Measurements from ENCODE around the gene CARNS1. TPM values are rescaled to one million over a fixed set of nuclear protein-coding genes. Genes with fewer than 3 reads are reported as not detected.
A peak's percentile ranks its signal among the peaks of the same experiment; 100 is the strongest.

CARNS1 gene
- total and polyA plus RNA-seq, 2 of the 13 experiments (the other 11 are each of a cell fraction or from before 2014, with no cell fraction given) = not detected

DNA sequence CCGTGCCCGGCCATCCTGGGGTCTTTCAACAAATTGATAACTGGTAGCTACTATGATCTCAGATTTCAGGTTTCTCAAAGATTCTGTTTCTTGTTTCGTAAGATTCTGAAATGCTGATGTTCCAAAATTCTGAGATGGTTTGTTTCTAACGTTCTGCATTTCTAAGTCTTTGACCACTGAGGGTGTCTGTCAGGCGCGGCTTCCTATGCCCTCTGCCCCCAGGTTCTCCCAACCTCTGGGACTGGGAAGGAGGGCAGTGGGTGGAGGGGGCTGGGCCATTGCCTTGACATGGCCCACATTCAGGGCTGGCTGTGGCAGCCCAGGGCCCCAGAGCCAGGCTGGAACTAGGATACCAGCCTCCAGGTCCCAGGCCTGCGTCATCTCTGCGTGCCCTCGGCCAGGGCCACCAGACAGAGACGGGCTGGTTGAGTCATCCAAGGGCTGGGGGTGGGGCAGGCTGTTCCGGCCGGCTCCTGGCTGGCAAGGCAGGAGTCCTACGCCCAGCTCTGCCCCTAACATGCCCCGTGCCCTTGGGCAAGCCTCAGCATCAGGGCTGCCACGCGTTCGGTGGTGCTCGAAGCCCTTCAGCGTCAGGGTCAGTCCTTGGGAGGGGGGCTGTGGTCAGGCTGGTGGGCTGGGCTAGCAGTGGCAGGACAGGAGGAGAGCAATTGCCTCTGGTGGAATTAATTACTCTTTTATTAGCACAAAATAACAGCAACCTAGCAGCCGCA is 48.4 kb downstream of the CARNS1 start (continued):
- no peak for TF ChIP-seq ZNF121 (CRISPR knock-in tag; IDR thresholded peaks at IDR 0.05)
- no peak for TF ChIP-seq GTF3A (CRISPR knock-in tag; conservative IDR thresholded peaks at IDR 0.05)
- no peak for TF ChIP-seq BHLHE40 (IDR thresholded peaks at IDR 0.05; ENCODE audit: low read length)
- TF ChIP-seq, protein P1, sequence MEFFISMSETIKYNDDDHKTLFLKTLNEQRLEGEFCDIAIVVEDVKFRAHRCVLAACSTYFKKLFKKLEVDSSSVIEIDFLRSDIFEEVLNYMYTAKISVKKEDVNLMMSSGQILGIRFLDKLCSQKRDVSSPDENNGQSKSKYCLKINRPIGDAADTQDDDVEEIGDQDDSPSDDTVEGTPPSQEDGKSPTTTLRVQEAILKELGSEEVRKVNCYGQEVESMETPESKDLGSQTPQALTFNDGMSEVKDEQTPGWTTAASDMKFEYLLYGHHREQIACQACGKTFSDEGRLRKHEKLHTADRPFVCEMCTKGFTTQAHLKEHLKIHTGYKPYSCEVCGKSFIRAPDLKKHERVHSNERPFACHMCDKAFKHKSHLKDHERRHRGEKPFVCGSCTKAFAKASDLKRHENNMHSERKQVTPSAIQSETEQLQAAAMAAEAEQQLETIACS (CRISPR knock-in tag; IDR thresholded peaks at IDR 0.05) = no peak
- TF ChIP-seq YY1 (IDR thresholded peaks at IDR 0.05; ENCODE audit: insufficient read depth, insufficient replicate concordance, low read depth, low read length) = no peak
- no peak for TF ChIP-seq GZF1 (CRISPR knock-in tag; IDR thresholded peaks at IDR 0.05)
- TF ChIP-seq ZBTB38 (CRISPR knock-in tag; IDR thresholded peaks at IDR 0.05) = peak; percentile 93
- TF ChIP-seq, protein P2, sequence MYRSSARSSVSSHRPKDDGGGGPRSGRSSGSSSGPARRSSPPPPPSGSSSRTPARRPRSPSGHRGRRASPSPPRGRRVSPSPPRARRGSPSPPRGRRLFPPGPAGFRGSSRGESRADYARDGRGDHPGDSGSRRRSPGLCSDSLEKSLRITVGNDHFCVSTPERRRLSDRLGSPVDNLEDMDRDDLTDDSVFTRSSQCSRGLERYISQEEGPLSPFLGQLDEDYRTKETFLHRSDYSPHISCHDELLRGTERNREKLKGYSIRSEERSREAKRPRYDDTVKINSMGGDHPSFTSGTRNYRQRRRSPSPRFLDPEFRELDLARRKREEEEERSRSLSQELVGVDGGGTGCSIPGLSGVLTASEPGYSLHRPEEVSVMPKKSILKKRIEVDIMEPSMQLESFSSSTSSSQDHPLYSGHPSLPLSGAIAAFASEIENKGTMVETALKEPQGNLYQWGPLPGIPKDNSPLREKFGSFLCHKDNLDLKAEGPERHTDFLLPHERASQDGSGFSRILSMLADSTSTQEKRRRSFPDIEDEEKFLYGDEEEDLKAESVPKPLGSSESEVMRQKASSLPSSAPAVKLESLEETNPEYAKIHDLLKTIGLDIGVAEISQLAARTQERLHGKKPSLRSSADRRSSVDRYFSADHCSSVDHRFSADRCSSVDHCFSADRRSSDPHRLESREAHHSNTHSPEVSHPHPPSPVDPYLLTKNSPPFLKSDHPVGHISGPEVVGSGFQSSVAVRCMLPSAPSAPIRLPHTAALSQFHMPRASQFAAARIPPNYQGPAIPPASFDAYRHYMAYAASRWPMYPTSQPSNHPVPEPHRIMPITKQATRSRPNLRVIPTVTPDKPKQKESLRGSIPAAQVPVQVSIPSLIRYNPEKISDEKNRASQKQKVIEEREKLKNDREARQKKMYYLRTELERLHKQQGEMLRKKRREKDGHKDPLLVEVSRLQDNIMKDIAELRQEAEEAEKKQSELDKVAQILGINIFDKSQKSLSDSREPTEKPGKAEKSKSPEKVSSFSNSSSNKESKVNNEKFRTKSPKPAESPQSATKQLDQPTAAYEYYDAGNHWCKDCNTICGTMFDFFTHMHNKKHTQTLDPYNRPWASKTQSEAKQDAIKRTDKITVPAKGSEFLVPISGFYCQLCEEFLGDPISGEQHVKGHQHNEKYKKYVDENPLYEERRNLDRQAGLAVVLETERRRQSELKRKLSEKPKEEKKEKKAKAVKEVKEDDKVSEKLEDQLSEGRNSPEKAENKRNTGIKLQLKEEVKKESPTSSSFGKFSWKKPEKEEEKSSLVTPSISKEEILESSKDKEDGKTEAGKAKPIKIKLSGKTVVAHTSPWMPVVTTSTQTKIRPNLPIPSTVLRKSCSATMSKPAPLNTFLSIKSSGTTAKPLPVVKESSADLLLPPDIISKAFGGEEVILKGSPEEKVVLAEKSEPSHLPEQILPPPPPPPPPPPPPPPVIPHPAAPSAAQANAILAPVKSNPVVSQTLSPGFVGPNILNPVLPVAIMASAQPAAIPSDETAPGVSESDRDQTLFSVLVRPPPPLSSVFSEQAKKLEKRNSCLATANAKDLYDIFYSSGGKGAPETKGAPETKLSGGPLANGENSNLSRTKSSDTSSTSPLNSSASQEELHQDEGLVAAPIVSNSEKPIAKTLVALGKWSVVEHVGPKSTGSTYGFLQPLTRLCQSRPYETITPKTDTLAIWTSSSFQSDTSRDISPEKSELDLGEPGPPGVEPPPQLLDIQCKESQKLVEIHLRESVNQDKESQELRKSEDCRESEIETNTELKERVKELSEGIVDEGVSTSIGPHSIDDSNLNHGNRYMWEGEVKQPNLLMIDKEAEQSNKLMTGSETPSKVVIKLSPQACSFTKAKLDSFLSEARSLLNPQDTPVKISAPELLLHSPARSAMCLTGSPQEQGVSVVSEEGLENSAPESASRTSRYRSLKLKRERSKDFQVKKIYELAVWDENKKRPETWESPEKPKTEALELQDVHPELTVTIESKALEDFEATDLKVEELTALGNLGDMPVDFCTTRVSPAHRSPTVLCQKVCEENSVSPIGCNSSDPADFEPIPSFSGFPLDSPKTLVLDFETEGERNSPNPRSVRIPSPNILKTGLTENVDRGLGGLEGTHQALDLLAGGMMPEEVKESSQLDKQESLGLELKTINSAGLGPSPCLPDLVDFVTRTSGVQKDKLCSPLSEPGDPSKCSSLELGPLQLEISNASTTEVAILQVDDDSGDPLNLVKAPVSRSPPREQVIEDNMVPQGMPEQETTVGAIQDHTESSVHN (CRISPR knock-in tag; IDR thresholded peaks at IDR 0.05) = no peak
- peak; percentile 76; the same call in 1 of the 2 replicates for TF ChIP-seq ATF7-NPFF (CRISPR knock-in tag; IDR thresholded peaks at IDR 0.05; ENCODE audit: low read depth)
- no peak for TF ChIP-seq SP2 (CRISPR knock-in tag; IDR thresholded peaks at IDR 0.05)
- peak; percentile 13; the same call in 1 of the 2 replicates for TF ChIP-seq IRF2 (CRISPR knock-in tag; IDR thresholded peaks at IDR 0.05)
- TF ChIP-seq GABPA (IDR thresholded peaks at IDR 0.05; ENCODE audit: low read depth, low read length) = no peak
- no peak for TF ChIP-seq GABPA (CRISPR knock-in tag; IDR thresholded peaks at IDR 0.05; ENCODE audit: low read depth)
- TF ChIP-seq, protein P3, sequence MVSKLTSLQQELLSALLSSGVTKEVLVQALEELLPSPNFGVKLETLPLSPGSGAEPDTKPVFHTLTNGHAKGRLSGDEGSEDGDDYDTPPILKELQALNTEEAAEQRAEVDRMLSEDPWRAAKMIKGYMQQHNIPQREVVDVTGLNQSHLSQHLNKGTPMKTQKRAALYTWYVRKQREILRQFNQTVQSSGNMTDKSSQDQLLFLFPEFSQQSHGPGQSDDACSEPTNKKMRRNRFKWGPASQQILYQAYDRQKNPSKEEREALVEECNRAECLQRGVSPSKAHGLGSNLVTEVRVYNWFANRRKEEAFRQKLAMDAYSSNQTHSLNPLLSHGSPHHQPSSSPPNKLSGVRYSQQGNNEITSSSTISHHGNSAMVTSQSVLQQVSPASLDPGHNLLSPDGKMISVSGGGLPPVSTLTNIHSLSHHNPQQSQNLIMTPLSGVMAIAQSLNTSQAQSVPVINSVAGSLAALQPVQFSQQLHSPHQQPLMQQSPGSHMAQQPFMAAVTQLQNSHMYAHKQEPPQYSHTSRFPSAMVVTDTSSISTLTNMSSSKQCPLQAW (CRISPR knock-in tag; IDR thresholded peaks at IDR 0.05) = no peak
- no peak for TF ChIP-seq DDIT3 (CRISPR knock-in tag; IDR thresholded peaks at IDR 0.05)
- TF ChIP-seq ZNF558 (CRISPR knock-in tag; IDR thresholded peaks at IDR 0.05; ENCODE audit: borderline replicate concordance) = no peak
- TF ChIP-seq RELA (CRISPR knock-in tag; IDR thresholded peaks at IDR 0.05) = 0 out of 2 replicates have a peak, but pooled peaks have one; percentile 47
- TF ChIP-seq ELF1 (CRISPR knock-in tag; IDR thresholded peaks at IDR 0.05) = peak; percentile 49; the same call in 1 of the 2 replicates
